NCI-H128 (cell line): ENCODE results near the gene PTK7.
A peak's percentile ranks its signal among the peaks of the same experiment; 100 is the strongest.

ENCODE experiments used
- DNase-seq: peaks from one replicate; lab custom pipeline; 2025; ENCODE audit not compliant: unreplicated experiment; lab: John Stamatoyannopoulos, UW

Gene PTK7

DNA sequence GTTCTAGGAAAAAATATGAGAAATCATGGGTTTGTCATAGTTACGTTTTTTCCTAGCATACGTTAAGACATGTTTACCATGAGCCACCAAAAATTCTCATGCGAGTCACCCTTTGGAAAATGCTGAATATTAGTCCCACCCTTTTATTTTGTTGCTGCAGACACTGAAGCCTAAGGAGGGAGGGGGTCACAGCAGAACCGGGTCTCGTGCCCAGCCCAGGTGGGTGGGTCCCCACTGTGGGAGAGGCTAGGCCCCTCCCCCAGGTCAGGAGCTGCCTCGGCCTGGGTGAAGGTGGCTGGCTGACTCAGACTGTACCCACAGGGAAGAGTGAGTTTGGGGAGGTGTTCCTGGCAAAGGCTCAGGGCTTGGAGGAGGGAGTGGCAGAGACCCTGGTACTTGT lies 68.8 kb downstream of the PTK7 start:
- no peak for DNase-seq

DNA sequence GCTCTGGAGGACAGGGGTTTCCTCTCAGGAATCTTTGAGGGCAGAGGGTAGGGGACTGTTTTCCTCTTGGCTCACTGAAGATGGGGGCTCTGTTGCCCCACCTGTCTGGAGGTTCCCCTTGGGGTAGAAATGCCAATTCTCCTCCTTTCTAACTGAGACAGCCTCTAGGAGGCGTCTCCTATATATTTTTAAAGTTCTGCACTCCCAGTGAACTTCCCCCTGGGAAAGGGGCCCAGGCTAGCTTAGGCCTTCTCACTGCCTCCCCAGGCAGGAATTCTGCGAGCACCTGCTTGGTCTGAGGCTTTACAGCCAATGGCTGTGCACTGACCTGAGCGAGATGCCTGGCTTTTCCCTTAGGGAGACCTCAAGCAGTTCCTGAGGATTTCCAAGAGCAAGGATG lies 70.1 kb downstream of the PTK7 start:
- no peak for DNase-seq

- no peak for DNase-seq
Measured at GRCh38 chr6:43146709-43147688, 70.9 kb downstream of the PTK7 start.

DNA sequence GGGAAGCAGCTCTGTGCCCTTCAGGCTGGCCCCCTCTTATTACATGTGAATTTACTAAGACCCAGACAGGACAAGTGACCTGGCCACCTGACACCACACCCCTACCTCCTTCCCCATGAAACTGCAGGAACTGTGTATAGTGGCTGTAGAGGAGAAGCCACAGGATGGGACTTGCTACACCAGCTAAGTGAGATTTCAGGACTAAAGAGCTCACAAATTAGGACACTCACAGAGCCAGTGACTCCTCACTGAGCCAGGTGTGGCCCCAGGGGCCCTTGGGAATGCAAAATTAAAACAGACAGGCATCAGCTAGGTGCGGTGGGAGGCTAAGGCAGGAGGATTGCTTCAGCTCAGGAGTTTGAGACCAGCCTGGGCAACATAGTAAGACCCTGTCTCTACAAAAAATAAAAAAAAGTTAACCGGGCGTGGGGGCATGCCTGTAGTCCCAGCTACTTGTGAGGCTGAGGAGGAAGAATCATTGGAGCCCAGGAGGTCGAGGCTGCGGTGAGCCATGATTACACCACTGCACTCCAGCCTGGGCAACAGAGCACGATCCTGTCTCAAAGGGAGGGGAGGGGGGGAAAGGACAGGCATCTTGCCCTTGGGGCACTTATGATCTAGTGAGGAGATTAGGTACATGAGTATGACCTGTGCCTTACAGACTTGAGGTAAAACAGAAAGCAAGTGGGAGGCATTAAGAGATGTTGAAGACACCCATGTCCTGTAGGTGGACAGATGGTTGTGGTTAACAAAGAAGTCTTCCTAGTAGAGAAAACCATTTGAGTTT lies 71.8 kb downstream of the PTK7 start:
- DNase-seq = no peak

GRCh38 chr6:43149265-43149664 lies 73.2 kb downstream of the PTK7 start:
- DNase-seq = no peak

GRCh38 chr6:43150051-43150751 lies 74.1 kb downstream of the PTK7 start:
- DNase-seq = no peak

DNA sequence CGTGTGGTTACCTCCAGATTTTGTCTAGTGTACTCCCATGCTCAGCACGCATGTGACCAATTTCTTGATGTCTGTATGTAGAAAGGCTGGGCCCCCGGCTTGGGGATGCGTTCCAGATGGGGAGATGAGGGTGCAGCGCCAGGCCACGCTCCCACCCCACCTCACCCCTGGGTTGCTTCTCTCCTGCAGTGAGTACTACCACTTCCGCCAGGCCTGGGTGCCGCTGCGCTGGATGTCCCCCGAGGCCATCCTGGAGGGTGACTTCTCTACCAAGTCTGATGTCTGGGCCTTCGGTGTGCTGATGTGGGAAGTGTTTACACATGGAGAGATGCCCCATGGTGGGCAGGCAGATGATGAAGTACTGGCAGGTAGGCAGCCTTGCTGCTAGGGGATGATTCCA lies 83.5 kb downstream of the PTK7 start:
- DNase-seq = no peak

DNA sequence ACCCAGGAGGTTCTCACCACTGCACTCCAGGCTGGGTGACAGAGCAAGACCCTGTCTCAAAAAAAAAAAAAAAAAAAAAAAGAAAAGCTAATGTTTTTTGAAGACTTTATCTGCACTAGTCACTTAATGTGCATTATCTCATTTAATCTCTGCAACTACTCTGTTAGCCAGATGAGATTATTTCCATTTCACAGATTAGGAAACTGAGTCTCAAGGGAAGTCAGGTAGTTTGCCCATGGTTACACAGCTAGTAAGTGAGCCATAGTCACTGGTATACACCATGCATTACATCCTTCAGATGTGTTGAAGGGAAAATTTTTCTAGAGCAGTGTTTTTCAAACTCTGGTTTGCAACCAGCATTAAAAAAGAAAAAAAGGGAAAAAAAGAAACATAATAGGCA lies 87.8 kb downstream of the PTK7 start:
- DNase-seq = no peak

- DNase-seq = peak; percentile 60
Measured at GRCh38 chr6:43170417-43170930, 94.4 kb downstream of the PTK7 start.

- DNase-seq = peak; percentile 98
Measured at GRCh38 chr6:43170931-43171706, 95.0 kb downstream of the PTK7 start, which contains the start of gene SRF. SRF (plus strand) TSS chr6:43171269; CDS start chr6:43171657, 388 bp downstream.

DNA sequence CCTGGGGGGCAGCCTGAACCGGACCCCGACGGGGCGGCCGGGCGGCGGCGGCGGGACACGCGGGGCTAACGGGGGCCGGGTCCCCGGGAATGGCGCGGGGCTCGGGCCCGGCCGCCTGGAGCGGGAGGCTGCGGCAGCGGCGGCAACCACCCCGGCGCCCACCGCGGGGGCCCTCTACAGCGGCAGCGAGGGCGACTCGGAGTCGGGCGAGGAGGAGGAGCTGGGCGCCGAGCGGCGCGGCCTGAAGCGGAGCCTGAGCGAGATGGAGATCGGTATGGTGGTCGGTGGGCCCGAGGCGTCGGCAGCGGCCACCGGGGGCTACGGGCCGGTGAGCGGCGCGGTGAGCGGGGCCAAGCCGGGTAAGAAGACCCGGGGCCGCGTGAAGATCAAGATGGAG lies 95.6 kb downstream of the PTK7 start:
- no peak for DNase-seq

DNA sequence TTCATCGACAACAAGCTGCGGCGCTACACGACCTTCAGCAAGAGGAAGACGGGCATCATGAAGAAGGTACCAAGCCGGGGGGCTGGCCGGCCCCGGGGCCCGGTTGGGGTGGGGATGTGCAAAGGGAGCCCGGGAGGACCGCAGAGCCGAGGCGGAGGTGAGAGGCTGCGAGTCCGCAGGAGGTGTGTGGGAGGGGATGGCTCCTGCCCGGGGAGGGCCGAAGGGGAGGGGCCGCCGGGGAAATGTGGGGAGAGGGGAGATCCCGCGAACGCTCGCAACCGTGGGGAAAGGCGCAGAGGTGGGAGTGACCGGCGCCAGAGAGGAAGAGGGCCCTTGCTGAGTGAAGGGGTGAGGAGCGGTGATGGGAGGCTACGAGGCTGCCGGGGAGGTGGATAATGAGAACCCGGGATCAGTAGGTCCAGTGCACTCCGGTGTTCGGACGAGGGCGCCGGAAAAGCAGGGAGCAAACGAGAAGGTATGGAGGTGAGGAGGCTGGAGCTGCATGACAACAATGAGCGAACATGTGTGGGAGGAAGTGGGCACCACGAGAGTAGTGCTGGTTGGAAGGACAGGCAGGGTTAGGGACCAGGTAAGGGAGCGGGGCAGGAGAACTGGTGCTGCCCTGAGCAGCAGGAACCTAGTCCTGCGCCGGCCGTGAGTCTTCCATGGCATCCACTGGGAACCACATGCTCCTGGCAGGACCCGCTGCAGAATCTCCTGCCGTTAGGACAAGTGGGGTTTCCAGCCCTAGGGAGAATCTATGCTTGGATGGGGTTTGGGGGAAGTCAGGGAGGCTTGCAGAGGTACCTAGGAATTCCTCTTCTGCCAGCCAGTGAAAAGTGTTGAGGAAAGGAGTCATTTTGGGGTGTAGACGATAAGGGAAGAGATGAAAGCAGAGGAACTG lies 96.2 kb downstream of the PTK7 start:
- no peak for DNase-seq

- no peak for DNase-seq
Measured at GRCh38 chr6:43173591-43174262, 97.6 kb downstream of the PTK7 start.

DNA sequence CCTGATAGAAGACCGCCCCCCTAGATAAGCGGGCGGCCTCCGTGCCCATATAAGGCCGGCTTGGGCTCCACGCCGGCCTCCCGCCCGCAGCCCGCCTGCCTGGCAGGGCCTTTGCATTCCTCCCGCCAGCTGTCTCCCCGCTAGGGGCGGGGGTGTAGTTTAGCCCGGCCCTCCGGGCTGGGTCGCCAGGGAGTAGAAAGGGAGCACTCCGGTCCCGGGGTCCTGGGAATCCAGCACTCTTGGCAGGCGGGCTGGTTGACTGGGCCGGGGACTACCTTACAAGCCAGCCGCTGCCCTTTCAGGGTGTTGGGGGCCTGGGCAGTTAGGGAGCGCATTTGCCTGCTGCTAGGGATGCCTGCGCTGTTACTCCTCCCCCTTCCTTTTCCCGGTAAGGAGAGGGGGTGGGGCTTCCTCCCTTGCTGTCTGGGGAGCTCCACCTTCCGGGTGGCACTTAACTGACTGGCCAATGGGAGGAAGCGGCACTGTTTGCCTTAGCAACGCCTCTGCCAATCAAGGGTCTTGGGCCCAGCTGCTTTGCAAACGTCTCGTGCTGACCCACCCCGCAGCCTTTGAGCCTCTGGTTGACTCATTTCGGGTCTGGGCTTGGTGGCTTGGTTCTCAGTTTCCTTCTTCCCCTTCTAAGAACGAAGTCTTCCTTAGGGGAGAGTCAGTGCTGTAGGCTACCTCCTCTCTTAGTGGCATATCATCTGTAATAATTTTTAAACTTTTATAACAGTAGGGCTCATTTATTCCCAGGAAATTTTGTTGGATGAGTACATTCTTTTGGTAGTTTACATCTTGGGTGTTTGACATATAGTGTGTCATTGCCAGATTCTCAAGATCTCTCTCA lies 98.4 kb downstream of the PTK7 start:
- peak; percentile 90 for DNase-seq

DNA sequence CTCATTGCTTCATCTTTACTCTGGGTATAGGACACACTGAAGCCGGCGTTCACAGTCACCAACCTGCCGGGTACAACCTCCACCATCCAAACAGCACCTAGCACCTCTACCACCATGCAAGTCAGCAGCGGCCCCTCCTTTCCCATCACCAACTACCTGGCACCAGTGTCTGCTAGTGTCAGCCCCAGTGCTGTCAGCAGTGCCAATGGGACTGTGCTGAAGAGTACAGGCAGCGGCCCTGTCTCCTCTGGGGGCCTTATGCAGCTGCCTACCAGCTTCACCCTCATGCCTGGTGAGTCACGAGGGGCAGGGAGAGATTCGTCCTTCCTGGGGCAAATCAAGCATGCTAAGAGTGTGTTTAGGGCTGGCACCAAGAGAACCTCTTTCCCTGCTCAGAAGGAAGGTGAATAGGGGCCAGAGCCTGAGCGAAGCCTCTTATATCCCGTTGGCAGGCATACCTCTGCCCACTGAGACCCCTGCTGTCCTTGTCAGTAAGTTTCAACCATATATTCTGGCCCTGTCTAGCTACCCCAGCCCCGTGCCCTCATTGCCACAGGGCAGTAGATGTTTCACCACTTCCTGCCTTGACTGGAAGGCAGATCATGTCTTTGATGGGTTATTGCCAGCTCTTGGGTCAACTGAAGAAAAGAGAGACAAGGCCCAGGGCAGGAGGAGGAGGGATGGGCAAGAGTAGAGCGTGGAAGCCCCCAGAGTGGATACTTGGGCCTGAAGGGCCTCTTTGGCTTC lies 99.7 kb downstream of the PTK7 start:
- no peak for DNase-seq

DNA sequence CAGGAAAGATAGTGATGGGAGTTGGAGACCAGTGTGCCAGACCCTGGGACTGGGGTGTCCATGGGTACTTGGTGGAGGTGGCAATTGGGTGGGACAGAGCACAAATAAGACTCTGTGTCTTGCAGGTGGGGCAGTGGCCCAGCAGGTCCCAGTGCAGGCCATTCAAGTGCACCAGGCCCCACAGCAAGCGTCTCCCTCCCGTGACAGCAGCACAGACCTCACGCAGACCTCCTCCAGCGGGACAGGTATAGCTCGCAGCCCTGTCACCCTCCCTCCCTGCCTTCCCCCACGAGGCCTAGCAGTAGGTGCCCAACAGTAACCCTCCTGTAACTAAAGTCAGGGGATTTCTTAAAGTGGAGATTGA lies 100.3 kb downstream of the PTK7 start:
- no peak for DNase-seq

DNA sequence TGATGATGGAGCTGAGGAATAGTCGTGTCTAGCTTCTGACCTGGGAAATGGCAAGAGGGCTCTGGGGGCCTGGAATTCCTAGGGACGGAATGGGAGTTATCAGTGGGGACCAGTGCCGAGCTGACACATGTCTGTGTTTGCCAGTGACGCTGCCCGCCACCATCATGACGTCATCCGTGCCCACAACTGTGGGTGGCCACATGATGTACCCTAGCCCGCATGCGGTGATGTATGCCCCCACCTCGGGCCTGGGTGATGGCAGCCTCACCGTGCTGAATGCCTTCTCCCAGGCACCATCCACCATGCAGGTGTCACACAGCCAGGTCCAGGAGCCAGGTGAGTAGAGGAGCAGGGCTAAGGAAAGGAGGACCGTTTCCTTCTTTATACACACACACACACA lies 102.0 kb downstream of the PTK7 start:
- DNase-seq = no peak
